Mucosa of stomach (tissue), 1 donor: Measurements from ENCODE around the gene ATXN7L2.
"Not testable (repeated sequence)": the region's sequence is repeated elsewhere in the genome, so short reads cannot be mapped to it uniquely, and the experiment has no call there.

Experiments used
- H3K27me3 ChIP-seq: one replicate; pipeline ENCODE4 v1.7.0; 2013; ENCODE audit warnings: mild to moderate bottlenecking, low read length; ENCODE audit not compliant: control insufficient read depth, insufficient read depth
- H3K36me3 ChIP-seq: one replicate; pipeline ENCODE4 v1.7.0; 2013; ENCODE audit warnings: low read length; ENCODE audit not compliant: control insufficient read depth, insufficient read depth
- H3K4me1 ChIP-seq: one replicate; pipeline ENCODE4 v1.7.0; 2013; ENCODE audit warnings: mild to moderate bottlenecking, low read length; ENCODE audit not compliant: control insufficient read depth, insufficient read depth
- H3K4me3 ChIP-seq: one replicate; pipeline ENCODE4 v1.7.0; 2013; ENCODE audit warnings: low read length
- H3K9ac ChIP-seq: one replicate; pipeline ENCODE4 v1.7.0; 2013; ENCODE audit warnings: mild to moderate bottlenecking, low read length, moderate library complexity
- H3K9me3 ChIP-seq: one replicate; pipeline ENCODE4 v1.7.0; 2013; ENCODE audit warnings: mild to moderate bottlenecking, low read length, moderate library complexity; ENCODE audit not compliant: control insufficient read depth
- donor health status: Pancreatic carcinoma.

ATXN7L2 gene

GRCh38 chr1:109483672-109484518 is at the start of gene ATXN7L2:
ATXN7L2 (plus strand) TSS chr1:109483905; CDS start chr1:109483954, 49 bp downstream.
- H3K36me3 ChIP-seq, result no peaks in the 10 kb centered on the region
- peaks cover 16% of the 10 kb centered on the region for H3K4me1 ChIP-seq
- peak within 1 kb of the TSS; percentile 77 for H3K4me3 ChIP-seq
- H3K9ac ChIP-seq, result peak within 1 kb of the TSS; percentile 79
- no peaks in the 10 kb centered on the region for H3K27me3 ChIP-seq
- H3K9me3 ChIP-seq, result no peaks in the 10 kb centered on the region

- Histone ChIP-seq H3K36me3 (no peaks in the 10 kb centered on the region), H3K4me3 (no peak overlapping the region), H3K27me3 (no peaks in the 10 kb centered on the region), H3K4me1 (no peaks in the 10 kb centered on the region), H3K9ac (no peak overlapping the region), H3K9me3 (no peaks in the 10 kb centered on the region)
Observed at GRCh38 chr1:109434484-109434883, 49.2 kb upstream of the ATXN7L2 start.

GRCh38 chr1:109438798-109439297 is 44.9 kb upstream of the ATXN7L2 start:
- H3K9me3 ChIP-seq, result no peaks in the 10 kb centered on the region
- no peak overlapping the region for H3K4me3 ChIP-seq
- no peak overlapping the region for H3K9ac ChIP-seq
- peaks cover 7% of the 10 kb centered on the region for H3K27me3 ChIP-seq
- H3K4me1 ChIP-seq, result no peaks in the 10 kb centered on the region
- no peaks in the 10 kb centered on the region for H3K36me3 ChIP-seq

- Histone ChIP-seq H3K4me3 (no peak overlapping the region), H3K27me3 (peaks cover 7% of the 10 kb centered on the region), H3K9ac (no peak overlapping the region), H3K36me3 (no peaks in the 10 kb centered on the region), H3K4me1 (no peaks in the 10 kb centered on the region), H3K9me3 (no peaks in the 10 kb centered on the region)
Observed at GRCh38 chr1:109441069-109441468, 42.6 kb upstream of the ATXN7L2 start.

- Histone ChIP-seq H3K4me1 (no peaks in the 10 kb centered on the region), H3K27me3 (peaks cover 7% of the 10 kb centered on the region), H3K4me3 (no peak overlapping the region), H3K36me3 (no peaks in the 10 kb centered on the region), H3K9me3 (no peaks in the 10 kb centered on the region), H3K9ac (no peak overlapping the region)
Observed at GRCh38 chr1:109443476-109443875, 40.2 kb upstream of the ATXN7L2 start.

- Histone ChIP-seq H3K4me1 (no peaks in the 10 kb centered on the region), H3K9ac (no peak overlapping the region), H3K36me3 (no peaks in the 10 kb centered on the region), H3K27me3 (peaks cover 7% of the 10 kb centered on the region), H3K4me3 (no peak overlapping the region), H3K9me3 (no peaks in the 10 kb centered on the region)
Observed at GRCh38 chr1:109444346-109444745, 39.4 kb upstream of the ATXN7L2 start.

GRCh38 chr1:109445949-109446695 is 37.6 kb upstream of the ATXN7L2 start:
- H3K4me3 ChIP-seq, H3K4me1 ChIP-seq, H3K9me3 ChIP-seq, H3K9ac ChIP-seq, H3K36me3 ChIP-seq, H3K27me3 ChIP-seq: not testable (repeated sequence)

GRCh38 chr1:109447524-109447923 is 36.2 kb upstream of the ATXN7L2 start:
- no peaks in the 10 kb centered on the region for H3K9me3 ChIP-seq
- H3K27me3 ChIP-seq, result peaks cover 11% of the 10 kb centered on the region
- no peak overlapping the region for H3K9ac ChIP-seq
- H3K4me1 ChIP-seq, result no peaks in the 10 kb centered on the region
- no peaks in the 10 kb centered on the region for H3K36me3 ChIP-seq
- no peak overlapping the region for H3K4me3 ChIP-seq

GRCh38 chr1:109454497-109455133 is 29.1 kb upstream of the ATXN7L2 start:
- no peak overlapping the region for H3K9ac ChIP-seq
- H3K9me3 ChIP-seq, result no peaks in the 10 kb centered on the region
- peaks cover 4% of the 10 kb centered on the region for H3K27me3 ChIP-seq
- no peak overlapping the region for H3K4me3 ChIP-seq
- H3K36me3 ChIP-seq, result no peaks in the 10 kb centered on the region
- no peaks in the 10 kb centered on the region for H3K4me1 ChIP-seq

GRCh38 chr1:109457819-109458218 is 25.9 kb upstream of the ATXN7L2 start:
- Histone ChIP-seq H3K36me3 (no peaks in the 10 kb centered on the region), H3K9ac (no peak overlapping the region), H3K4me1 (no peaks in the 10 kb centered on the region)

GRCh38 chr1:109466125-109466451 is 17.6 kb upstream of the ATXN7L2 start:
- Histone ChIP-seq H3K27me3 (peaks cover 42% of the 10 kb centered on the region), H3K36me3 (no peaks in the 10 kb centered on the region), H3K4me3 (peak overlapping the region; percentile 7), H3K9ac (peak overlapping the region; percentile 26), H3K4me1 (no peaks in the 10 kb centered on the region), H3K9me3 (no peaks in the 10 kb centered on the region)

More at GRCh38 chr1:109457819-109458218, 25.9 kb upstream of the ATXN7L2 start:
- Histone ChIP-seq H3K27me3 (peaks cover 1% of the 10 kb centered on the region), H3K9me3 (no peaks in the 10 kb centered on the region), H3K4me3 (no peak overlapping the region)
